Erythroblast (primary cell): ENCODE results near the gene ARHGAP30.

ENCODE experiments used
- GATA1 ChIP-seq: IDR thresholded peaks from 2 replicates; pipeline ENCODE4 v1.6.1; 2011; ENCODE audit warnings: low read depth, mild to moderate bottlenecking, control low read depth, low read length, moderate library complexity
- POLR2A ChIP-seq: IDR thresholded peaks from 2 replicates; pipeline ENCODE4 v1.6.1; 2011; ENCODE audit warnings: mild to moderate bottlenecking, low read length

DNA sequence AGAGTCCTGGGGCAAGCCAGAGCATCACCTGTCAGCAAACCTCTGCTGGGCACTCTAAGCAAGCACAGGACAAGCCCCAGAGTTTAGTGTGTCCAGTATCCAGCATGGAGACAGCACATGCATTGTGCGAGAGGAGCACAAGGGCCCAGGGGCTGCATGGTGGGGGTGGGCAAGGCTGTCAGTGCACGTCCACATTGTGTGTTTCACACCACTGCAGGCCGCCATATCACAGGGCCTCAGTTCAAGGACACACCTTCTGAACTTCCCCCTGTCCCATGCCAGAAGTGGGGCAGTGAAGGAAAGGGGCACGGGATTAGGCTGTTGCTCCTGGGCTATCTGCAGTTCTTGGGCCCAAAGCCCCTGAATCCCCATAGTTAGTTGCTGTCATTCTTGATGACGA lies 30.1 kb downstream of the ARHGAP30 start:
- TF ChIP-seq POLR2A (no peak), GATA1 (no peak)
